B cell (primary cell): ENCODE data around the gene TAF4. TPM values are rescaled to one million over a fixed set of nuclear protein-coding genes. Genes with fewer than 3 reads are reported as not detected.

Source experiments
- ATAC-seq: fragments of 200-7000 bp; cut with Tn5 transposase; one replicate; pipeline ENCODE4 v1.10.0; 2021; ENCODE audit warnings: low read depth, mild to moderate bottlenecking, moderate number of reproducible peaks, moderate library complexity
- CTCF ChIA-PET: fragments of 350-600 bp; sonication (Branson Sonifier 250); formaldehyde crosslinking; loops from one replicate; lab custom pipeline; 2021; ENCODE audit warnings: antibody characterized with exemption, inconsistent platforms; lab: Charles Lee
- POLR2A ChIA-PET: fragments of 350-600 bp; sonication (Branson Sonifier 250); formaldehyde crosslinking; loops from one replicate; lab custom pipeline; 2021; ENCODE audit warnings: antibody characterized with exemption; lab: Charles Lee
- DNase-seq: peaks from one replicate; pipeline ENCODE4 v3.0.0; 2013
- H2AFZ ChIP-seq: 2 replicates; pipeline ENCODE4 v1.6.1; 2012; ENCODE audit warnings: mild to moderate bottlenecking, low read depth, low read length; ENCODE audit not compliant: insufficient read depth, poor library complexity, severe bottlenecking
- H3K27ac ChIP-seq, 2 donors: 1 replicate in 1 of 2; 2 replicates in 1 of 2; pipeline ENCODE4 v1.5.1; 2012 to 2013; ENCODE audit warnings: low read length in 2 of 2, mild to moderate bottlenecking in 2 of 2, moderate library complexity in 1 of 2
- H3K27me3 ChIP-seq, 4 experiments: fragments of 200-600 bp in 1 of 4; sonication (generic) in 1 of 4; replicated peaks in 1 of 4; 1 replicate in 2 of 4; 2 replicates in 2 of 4; pipeline versions ENCODE4 v1.6.1 to v1.7.0; 2013 to 2016; ENCODE audit warnings: low read length in 3 of 4, mild to moderate bottlenecking in 2 of 4, mixed read lengths in 1 of 4, moderate library complexity in 1 of 4; ENCODE audit not compliant: insufficient read depth in 4 of 4, control insufficient read depth in 3 of 4; ENCODE audit errors: control extremely low read depth in 1 of 4
- H3K36me3 ChIP-seq, 2 experiments: replicated peaks in 1 of 2; 1 replicate in 1 of 2; 2 replicates in 1 of 2; pipeline versions ENCODE4 v1.6.1 to v1.7.1; 2013; ENCODE audit warnings: low read length in 1 of 2; ENCODE audit not compliant: insufficient read depth in 2 of 2, control insufficient read depth in 1 of 2; ENCODE audit errors: control extremely low read depth in 1 of 2, extremely low read depth in 1 of 2
- H3K4me1 ChIP-seq, 2 donors: fragments of 200-600 bp in 1 of 2; sonication (generic) in 1 of 2; 1 replicate in 1 of 2; 2 replicates in 1 of 2; pipeline versions ENCODE4 v1.5.1 to v1.6.1; 2013 to 2017; ENCODE audit warnings: low read length in 2 of 2; ENCODE audit not compliant: control insufficient read depth in 2 of 2, insufficient read depth in 2 of 2
- H3K4me2 ChIP-seq: replicated peaks from 2 replicates; pipeline ENCODE3; 2012; ENCODE audit warnings: mild to moderate bottlenecking, low read depth, low read length; ENCODE audit not compliant: poor library complexity, severe bottlenecking
- H3K4me3 ChIP-seq, 5 experiments: fragments of 200-600 bp in 1 of 5; sonication (generic) in 1 of 5; 1 replicate in 3 of 5; 2 replicates in 2 of 5; pipeline versions ENCODE4 v1.5.1 to v1.7.0; 2011 to 2016; ENCODE audit warnings: low read length in 4 of 5, mild to moderate bottlenecking in 4 of 5, low read depth in 2 of 5, control low read depth in 1 of 5, moderate library complexity in 1 of 5; ENCODE audit not compliant: insufficient read depth in 1 of 5; ENCODE audit errors: control extremely low read depth in 1 of 5, extremely low read depth in 1 of 5
- H3K79me2 ChIP-seq: fragments of 200-600 bp; sonication (generic); one replicate; pipeline ENCODE4 v1.6.0; 2016; ENCODE audit warnings: low read length; ENCODE audit not compliant: control insufficient read depth, insufficient read depth
- H3K9ac ChIP-seq: fragments of 200-600 bp; sonication (generic); 2 replicates; pipeline ENCODE4 v1.6.1; 2017; ENCODE audit warnings: mild to moderate bottlenecking, low read length, moderate library complexity
- H3K9me3 ChIP-seq, 3 donors: one replicate each; pipeline versions ENCODE4 v1.6.1 to v1.7.1; 2013; ENCODE audit warnings: low read length in 2 of 3; ENCODE audit not compliant: control insufficient read depth in 2 of 3, insufficient read depth in 1 of 3; ENCODE audit errors: control extremely low read depth in 1 of 3
- H4K20me1 ChIP-seq: 2 replicates; pipeline ENCODE4 v1.6.0; 2012; ENCODE audit warnings: mild to moderate bottlenecking, low read length; ENCODE audit not compliant: insufficient read depth, control insufficient read depth, poor library complexity, severe bottlenecking
- H3K27ac Mint-ChIP-seq: one replicate; pipeline ENCODE4 v1.8.0; 2021; ENCODE audit warnings: mixed read lengths
- H3K27me3 Mint-ChIP-seq: one replicate; pipeline ENCODE4 v1.8.0; 2021; ENCODE audit warnings: mixed read lengths
- H3K4me1 Mint-ChIP-seq: one replicate; pipeline ENCODE4 v1.8.0; 2021; ENCODE audit warnings: mixed read lengths
- H3K4me3 Mint-ChIP-seq: one replicate; pipeline ENCODE4 v1.8.0; 2021; ENCODE audit warnings: mixed read lengths
- H3K9me3 Mint-ChIP-seq: one replicate; pipeline ENCODE4 v1.8.0; 2022; ENCODE audit warnings: mixed read lengths; ENCODE audit not compliant: insufficient read depth
- CTCF ChIP-seq: fragments of 200-600 bp; IDR thresholded peaks from one replicate; pipeline ENCODE4 v1.8.0; 2022; ENCODE audit warnings: antibody characterized with exemption, mild to moderate bottlenecking
- EZH2 ChIP-seq: IDR thresholded peaks from 2 replicates; pipeline ENCODE4 v1.6.1; 2012; ENCODE audit warnings: borderline replicate concordance, low read depth, mild to moderate bottlenecking, moderate library complexity, low read length; ENCODE audit not compliant: insufficient read depth, poor library complexity, severe bottlenecking
- WGBS: methylation state at CpG from one replicate; pipeline ENCODE4 v1.1.5; 2013; ENCODE audit warnings: missing lambda C conversion rate; ENCODE audit not compliant: insufficient coverage; 5-methylcytosine and 5-hydroxymethylcytosine counted together
- intact Hi-C: fragments of 100-400 bp; cut with micrococcal nuclease; formaldehyde crosslinking; loops from one replicate; pipeline ENCODE4 v1.10.0; 2022
- polyA plus RNA-seq: library from polyadenylated mRNA; depleted of rRNA; stranded (reverse); fragments of >200 nt; gene quantifications from 2 replicates; pipeline ENCODE4 v1.2.3, GENCODE V29; 2012
- total RNA-seq, 2 donors: library from RNA; stranded (reverse); fragments of 120-200 nt in 1 of 2; gene quantifications; 1 replicate in 1 of 2; 2 replicates in 1 of 2; pipeline versions ENCODE4 v1.2.3 to v1.2.4, GENCODE V29; 2013 to 2022

Gene TAF4
- total and polyA plus RNA-seq, 2 donors (not counting 1 experiment from before 2014, with no cell fraction given) = 13.9 to 39.5 TPM

- TF ChIP-seq CTCF = no peak
- TF ChIP-seq EZH2 = no peak
Observed at GRCh38 chr20:62063315-62063980, 2.2 kb downstream of the TAF4 start.

GRCh38 chr20:62062661-62063314, 2.9 kb downstream of the TAF4 start:
- WGBS = 85% methylated on average over 10 of the region's 12 CpGs
- no peaks in the 10 kb centered on the region for H3K27me3 ChIP-seq
- ChIA-PET CTCF (interaction anchor here (1.1 to 1.3 kb wide), 2 partner anchors 52 to 76 kb away, joined by 3 read pairs; no protein-coding TSS in a partner anchor), POLR2A (no interaction called here)
- no peaks in the 10 kb centered on the region for H3K9me3 ChIP-seq
- H2AFZ ChIP-seq = no peak overlapping the region
- intact Hi-C loops = no loop called here
- no peak for ATAC-seq
- H4K20me1 ChIP-seq = peaks cover 55% of the 10 kb centered on the region
- Mint-ChIP-seq H3K4me1 (peaks cover 52% of the 10 kb centered on the region), H3K4me3 (peak overlapping the region; percentile 85), H3K27ac (peak overlapping the region; percentile 59), H3K9me3 (no peaks in the 10 kb centered on the region), H3K27me3 (no peaks in the 10 kb centered on the region)
- peaks cover 0 to 3% of the 10 kb centered on the region in 2 experiments for H3K36me3 ChIP-seq
- no peak overlapping the region for H3K9ac ChIP-seq
- H3K27ac ChIP-seq = no peak overlapping the region
- TF ChIP-seq CTCF (no peak), EZH2 (no peak)
- H3K4me2 ChIP-seq = peak overlapping the region; percentile 58
- peaks cover 67% of the 10 kb centered on the region for H3K79me2 ChIP-seq
- peaks cover 27 to 31% of the 10 kb centered on the region in 2 donors for H3K4me1 ChIP-seq
- no peak overlapping the region for H3K4me3 ChIP-seq
- DNase-seq = no peak

More at GRCh38 chr20:62063315-62063980, 2.2 kb downstream of the TAF4 start:
- H3K4me1 ChIP-seq = peaks cover 31 to 36% of the 10 kb centered on the region in 2 donors
- H3K36me3 ChIP-seq = peaks cover 0 to 3% of the 10 kb centered on the region in 2 experiments
- H3K27me3 Mint-ChIP-seq = no peaks in the 10 kb centered on the region
- no peak overlapping the region for H2AFZ ChIP-seq
- no peak overlapping the region for H3K27ac ChIP-seq
- no peak overlapping the region for H3K9ac ChIP-seq
- H4K20me1 ChIP-seq = peaks cover 55% of the 10 kb centered on the region
- peaks cover 55% of the 10 kb centered on the region for H3K4me1 Mint-ChIP-seq
- intact Hi-C loops = no loop called here
- ChIA-PET CTCF (interaction anchor here (1.1 to 1.3 kb wide), 2 partner anchors 52 to 75 kb away, joined by 3 read pairs; no protein-coding TSS in a partner anchor), POLR2A (no interaction called here)
- DNase-seq = no peak
- peaks cover 67% of the 10 kb centered on the region for H3K79me2 ChIP-seq
- no peak for ATAC-seq
- no peaks in the 10 kb centered on the region for H3K9me3 ChIP-seq
- 97% methylated on average over 39 of the region's 39 CpGs for WGBS
- H3K4me2 ChIP-seq = peak overlapping the region; percentile 58
- H3K4me3 Mint-ChIP-seq = peak overlapping the region; percentile 85
- H3K4me3 ChIP-seq = no peak overlapping the region
- peak overlapping the region; percentile 88 for H3K27ac Mint-ChIP-seq
- no peaks in the 10 kb centered on the region for H3K9me3 Mint-ChIP-seq
- no peaks in the 10 kb centered on the region for H3K27me3 ChIP-seq
